ENCODE measurements around the gene YKT6. TPM values are rescaled to one million over a fixed set of nuclear protein-coding genes. Genes with fewer than 3 reads are reported as not detected.

The YKT6 gene
- total RNA-seq, 1 experiment from 2014 or later = 146 TPM

DNA sequence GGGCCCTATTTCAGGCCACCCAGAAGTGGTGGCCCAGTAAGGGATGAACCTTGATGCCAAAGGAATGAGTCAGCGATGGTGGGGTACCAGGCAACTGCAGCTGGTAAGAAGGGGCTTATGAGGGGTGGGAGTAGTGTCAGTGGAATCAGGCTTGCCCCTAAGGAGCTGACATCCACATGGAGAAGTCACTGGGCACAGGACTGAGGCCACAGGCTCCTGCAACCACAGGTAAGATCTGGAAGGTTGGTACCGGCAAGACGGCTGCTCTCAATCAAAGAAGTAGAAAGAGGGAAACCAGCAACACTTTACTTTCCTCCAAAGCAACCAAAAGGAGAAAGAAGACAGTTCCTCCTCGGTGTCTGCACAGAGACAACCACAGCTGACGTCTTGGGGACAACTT lies 14.0 kb upstream of the YKT6 start:
- H3K27ac Mint-ChIP-seq (ENCODE audit: unreplicated experiment) = no peak overlapping the region
- no peaks in the 10 kb centered on the region for H3K36me3 Mint-ChIP-seq (ENCODE audit: insufficient read depth, unreplicated experiment)
- CTCF ChIA-PET = interaction anchor here (1.1 kb wide), 1 partner anchor 28 kb away, joined by 4 read pairs; no protein-coding TSS in a partner anchor
- intact Hi-C loops (cut with micrococcal nuclease; ENCODE audit: unreplicated experiment) = no loop called here
- H3K27me3 Mint-ChIP-seq (ENCODE audit: unreplicated experiment) = peaks cover 75% of the 10 kb centered on the region
- BruUV-seq (replicated peaks) = no TSS peak
- no peak for DNase-seq
- H3K9me3 Mint-ChIP-seq (ENCODE audit: low read depth, unreplicated experiment) = no peaks in the 10 kb centered on the region
- TF ChIP-seq, protein P1, sequence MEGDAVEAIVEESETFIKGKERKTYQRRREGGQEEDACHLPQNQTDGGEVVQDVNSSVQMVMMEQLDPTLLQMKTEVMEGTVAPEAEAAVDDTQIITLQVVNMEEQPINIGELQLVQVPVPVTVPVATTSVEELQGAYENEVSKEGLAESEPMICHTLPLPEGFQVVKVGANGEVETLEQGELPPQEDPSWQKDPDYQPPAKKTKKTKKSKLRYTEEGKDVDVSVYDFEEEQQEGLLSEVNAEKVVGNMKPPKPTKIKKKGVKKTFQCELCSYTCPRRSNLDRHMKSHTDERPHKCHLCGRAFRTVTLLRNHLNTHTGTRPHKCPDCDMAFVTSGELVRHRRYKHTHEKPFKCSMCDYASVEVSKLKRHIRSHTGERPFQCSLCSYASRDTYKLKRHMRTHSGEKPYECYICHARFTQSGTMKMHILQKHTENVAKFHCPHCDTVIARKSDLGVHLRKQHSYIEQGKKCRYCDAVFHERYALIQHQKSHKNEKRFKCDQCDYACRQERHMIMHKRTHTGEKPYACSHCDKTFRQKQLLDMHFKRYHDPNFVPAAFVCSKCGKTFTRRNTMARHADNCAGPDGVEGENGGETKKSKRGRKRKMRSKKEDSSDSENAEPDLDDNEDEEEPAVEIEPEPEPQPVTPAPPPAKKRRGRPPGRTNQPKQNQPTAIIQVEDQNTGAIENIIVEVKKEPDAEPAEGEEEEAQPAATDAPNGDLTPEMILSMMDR (IDR thresholded peaks at IDR 0.05; ENCODE audit: unreplicated experiment) = no peak
- peaks cover 14% of the 10 kb centered on the region for H3K4me1 Mint-ChIP-seq (ENCODE audit: low read depth, unreplicated experiment)
- no peak overlapping the region for H3K4me3 Mint-ChIP-seq (ENCODE audit: low read depth, unreplicated experiment)

DNA sequence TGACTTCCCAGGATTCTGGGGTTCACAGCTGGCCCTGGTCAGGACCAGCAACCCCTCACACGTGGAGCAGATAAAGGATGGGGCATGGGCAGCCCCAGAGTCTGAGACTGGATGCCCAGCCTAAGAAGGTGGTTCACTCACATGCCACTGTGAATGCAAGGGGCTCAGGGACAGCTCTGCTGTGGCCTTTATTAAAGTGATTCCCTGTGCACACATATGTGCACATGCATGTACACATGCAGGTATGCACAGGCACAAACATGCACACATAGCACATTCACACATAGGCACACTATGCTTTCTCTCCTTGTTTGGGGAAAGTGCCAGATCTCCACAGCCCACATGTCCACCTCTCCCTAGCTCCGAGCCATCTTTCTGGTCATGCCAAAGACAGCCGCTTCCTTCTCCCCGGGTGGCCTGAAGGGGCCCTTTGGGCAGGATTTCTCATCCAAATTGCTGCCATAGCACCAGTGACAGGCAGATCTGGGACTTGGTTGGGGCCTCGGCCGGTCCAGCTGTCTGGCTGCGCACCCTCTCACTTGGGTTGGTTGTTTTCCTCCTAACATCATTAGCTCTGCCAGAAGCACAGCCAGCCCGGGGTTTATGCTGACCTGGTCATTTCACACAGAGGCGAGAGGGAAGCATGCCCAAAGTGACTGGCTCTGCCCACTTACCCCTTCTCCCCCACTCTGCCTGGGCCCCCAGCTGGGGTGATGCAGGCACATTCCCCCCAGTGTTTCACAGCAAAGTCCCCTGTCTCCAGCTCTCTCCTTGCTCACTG lies 13.0 kb upstream of the YKT6 start:
- TF ChIP-seq, protein P1 (IDR thresholded peaks at IDR 0.05; ENCODE audit: unreplicated experiment) = no peak
- H3K4me3 Mint-ChIP-seq (ENCODE audit: low read depth, unreplicated experiment) = no peak overlapping the region
- no peaks in the 10 kb centered on the region for H3K9me3 Mint-ChIP-seq (ENCODE audit: low read depth, unreplicated experiment)
- no TSS peak for BruUV-seq (replicated peaks)
- peaks cover 75% of the 10 kb centered on the region for H3K27me3 Mint-ChIP-seq (ENCODE audit: unreplicated experiment)
- intact Hi-C loops (cut with micrococcal nuclease; ENCODE audit: unreplicated experiment) = no loop called here
- H3K27ac Mint-ChIP-seq (ENCODE audit: unreplicated experiment) = no peak overlapping the region
- peaks cover 14% of the 10 kb centered on the region for H3K4me1 Mint-ChIP-seq (ENCODE audit: low read depth, unreplicated experiment)
- CTCF ChIA-PET = interaction anchor here (1.1 kb wide), 1 partner anchor 29 kb away, joined by 4 read pairs; no protein-coding TSS in a partner anchor
- no peak for DNase-seq
- H3K36me3 Mint-ChIP-seq (ENCODE audit: insufficient read depth, unreplicated experiment) = no peaks in the 10 kb centered on the region

DNA sequence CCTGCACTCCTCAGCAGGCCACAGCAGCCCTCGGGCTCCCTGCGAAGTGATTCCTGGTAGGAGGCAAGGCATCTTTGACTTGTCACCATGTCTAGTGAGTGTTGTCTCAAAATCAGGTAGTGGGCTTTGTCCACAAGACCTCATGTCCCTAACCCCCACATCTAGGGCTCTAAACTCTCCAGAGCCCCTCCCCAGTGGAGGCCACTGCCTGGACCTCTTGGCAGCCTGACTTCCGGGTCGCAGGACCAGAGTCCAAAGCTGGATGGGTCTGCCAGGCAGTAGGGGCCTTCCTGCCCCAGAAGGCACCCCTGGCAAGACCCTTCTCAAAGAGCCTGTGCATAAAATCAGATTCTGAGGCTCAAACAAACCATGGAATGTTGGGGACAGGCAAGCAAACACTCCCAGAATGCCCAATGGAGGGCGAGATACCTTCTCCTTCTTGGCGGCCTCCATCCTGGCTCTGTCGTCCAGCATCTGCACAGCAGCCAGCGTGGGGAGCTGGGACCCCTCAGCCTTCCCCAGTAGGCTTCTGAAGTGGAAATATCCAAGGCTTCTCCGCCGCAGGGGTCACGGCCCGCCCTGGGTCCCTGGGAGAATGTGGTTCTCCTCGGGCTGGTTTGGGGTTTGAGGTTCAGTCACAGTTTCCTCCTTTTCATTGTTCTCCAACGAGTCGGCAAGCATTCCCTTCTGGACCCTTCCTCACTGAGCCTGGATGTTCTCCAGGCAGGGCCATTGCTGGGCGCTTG lies 12.1 kb upstream of the YKT6 start:
- Mint-ChIP-seq H3K27ac (ENCODE audit: unreplicated experiment) (no peak overlapping the region), H3K36me3 (ENCODE audit: insufficient read depth, unreplicated experiment) (no peaks in the 10 kb centered on the region), H3K4me1 (ENCODE audit: low read depth, unreplicated experiment) (peaks cover 14% of the 10 kb centered on the region), H3K9me3 (ENCODE audit: low read depth, unreplicated experiment) (no peaks in the 10 kb centered on the region), H3K27me3 (ENCODE audit: unreplicated experiment) (peaks cover 76% of the 10 kb centered on the region), H3K4me3 (ENCODE audit: low read depth, unreplicated experiment) (no peak overlapping the region)
- intact Hi-C loops (cut with micrococcal nuclease; ENCODE audit: unreplicated experiment) = no loop called here
- TF ChIP-seq, protein P1 (IDR thresholded peaks at IDR 0.05; ENCODE audit: unreplicated experiment) = no peak
- CTCF ChIA-PET = no interaction called here
- BruUV-seq (replicated peaks) = no TSS peak
- no peak for DNase-seq

DNA sequence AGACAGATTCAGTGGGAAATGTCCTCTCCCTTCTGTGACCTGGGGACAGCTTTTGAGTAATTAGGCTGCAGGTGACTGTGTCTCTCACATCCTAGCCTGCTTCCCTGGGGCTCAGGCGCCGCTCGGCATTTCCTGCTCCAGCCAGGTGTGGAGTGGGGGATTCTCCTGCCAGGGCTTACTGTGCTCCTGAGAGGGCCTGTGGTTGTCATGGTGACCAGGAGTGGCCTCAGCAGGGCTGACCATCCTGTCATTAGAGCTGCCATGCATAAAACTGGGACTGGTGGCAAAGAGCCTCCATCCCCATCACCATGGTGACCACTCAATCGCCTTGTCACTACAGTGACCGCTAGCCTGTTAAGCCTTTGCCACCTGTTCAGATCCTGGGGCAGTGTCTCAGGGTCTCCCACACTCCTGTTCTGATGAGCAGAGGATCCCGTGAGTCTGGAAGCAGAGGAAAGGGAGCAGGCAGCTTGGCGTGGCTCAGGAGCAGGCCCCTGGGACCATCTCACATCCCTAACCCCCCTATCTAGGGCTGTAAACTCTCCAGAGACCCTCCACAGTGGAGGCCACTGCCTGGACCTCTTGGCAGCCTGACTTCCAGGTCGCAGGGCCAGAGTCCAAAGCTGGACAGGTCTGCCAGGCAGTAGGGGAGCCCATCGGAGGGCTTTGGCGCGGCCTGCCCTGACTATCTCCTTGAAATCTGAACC lies 11.3 kb upstream of the YKT6 start, which contains the start of gene GCK:
Gene GCK (minus strand): TSS at position 154 of the 707 bp plus-strand sequence. CDS start 486 bp downstream, outside the sequence.
- intact Hi-C loops (cut with micrococcal nuclease; ENCODE audit: unreplicated experiment) = no loop called here
- TF ChIP-seq, protein P1 (IDR thresholded peaks at IDR 0.05; ENCODE audit: unreplicated experiment) = no peak
- Mint-ChIP-seq H3K4me3 (ENCODE audit: low read depth, unreplicated experiment) (no peak within 1 kb of the TSS), H3K36me3 (ENCODE audit: insufficient read depth, unreplicated experiment) (no peaks in the 10 kb centered on the region), H3K27me3 (ENCODE audit: unreplicated experiment) (peaks cover 79% of the 10 kb centered on the region), H3K4me1 (ENCODE audit: low read depth, unreplicated experiment) (peaks cover 9% of the 10 kb centered on the region), H3K27ac (ENCODE audit: unreplicated experiment) (no peak within 1 kb of the TSS), H3K9me3 (ENCODE audit: low read depth, unreplicated experiment) (no peaks in the 10 kb centered on the region)
- CTCF ChIA-PET = no interaction called here
- no TSS peak for BruUV-seq (replicated peaks)
- DNase-seq = no peak
